Islet precursor cell (in vitro differentiated cells): ENCODE measurements around the gene INSL6.
A peak's percentile ranks its signal among the peaks of the same experiment; 100 is the strongest.
"Not testable (repeated sequence)": the region's sequence is repeated elsewhere in the genome, so short reads cannot be mapped to it uniquely, and the experiment has no call there.

Experiments
- DNase-seq: peaks from one replicate; pipeline ENCODE4 v3.0.0-alpha.2; 2018

INSL6 gene

GRCh38 chr9:5185220-5185840, at the start of gene INSL6:
INSL6 (minus strand) TSS chr9:5185639; CDS start chr9:5185602, 37 bp downstream.
- DNase-seq, result no peak

GRCh38 chr9:5231212-5231611, 45.8 kb upstream of the INSL6 start, which contains the start of gene INSL4:
INSL4 (plus strand) TSS chr9:5231419; CDS start chr9:5231524, 105 bp downstream.
- DNase-seq, result no peak

- DNase-seq, result no peak
Measured at GRCh38 chr9:5230554-5230953, 45.1 kb upstream of the INSL6 start.

- DNase-seq, result no peak
Measured at GRCh38 chr9:5205071-5205470, 19.6 kb upstream of the INSL6 start.

- no peak for DNase-seq
Measured at GRCh38 chr9:5195463-5195862, 10.0 kb upstream of the INSL6 start.

GRCh38 chr9:5193345-5193744, 7.9 kb upstream of the INSL6 start:
- no peak for DNase-seq

GRCh38 chr9:5191985-5192384, 6.5 kb upstream of the INSL6 start:
- no peak for DNase-seq

- DNase-seq, result no peak
Measured at GRCh38 chr9:5188060-5188984, 2.9 kb upstream of the INSL6 start.

GRCh38 chr9:5186416-5187169, 1.2 kb upstream of the INSL6 start:
- DNase-seq, result peak; percentile 73

- no peak for DNase-seq
Measured at GRCh38 chr9:5184776-5185175, 663 bp downstream of the INSL6 start.

GRCh38 chr9:5180631-5181030, 4.8 kb downstream of the INSL6 start:
- DNase-seq, result not testable (repeated sequence)

- no peak for DNase-seq
Measured at GRCh38 chr9:5178126-5178805, 7.2 kb downstream of the INSL6 start.

- DNase-seq, result no peak
Measured at GRCh38 chr9:5146241-5146640, 39.2 kb downstream of the INSL6 start.

- no peak for DNase-seq
Measured at GRCh38 chr9:5144217-5144616, 41.2 kb downstream of the INSL6 start.

- no peak for DNase-seq
Measured at GRCh38 chr9:5140151-5140550, 45.3 kb downstream of the INSL6 start.

- no peak for DNase-seq
Measured at GRCh38 chr9:5122516-5122915, 62.9 kb downstream of the INSL6 start.

GRCh38 chr9:5122116-5122515, 63.3 kb downstream of the INSL6 start:
- no peak for DNase-seq

- no peak for DNase-seq
Measured at GRCh38 chr9:5113994-5114748, 71.3 kb downstream of the INSL6 start.
